Neural cell (in vitro differentiated cells): ENCODE data around the gene CFAP43.

ENCODE experiments used
- CTCF ChIP-seq: fragments of 450-650 bp; IDR thresholded peaks from 2 replicates; pipeline ENCODE4 v1.5.1; 2014; ENCODE audit warnings: antibody characterized with exemption, mild to moderate bottlenecking, moderate library complexity; ENCODE audit not compliant: poor library complexity, severe bottlenecking
- EZH2 ChIP-seq: fragments of 200-600, 300-800 bp; shearing (Covaris generic), sonication (generic); IDR thresholded peaks from 2 replicates; pipeline ENCODE4 v1.6.1; 2014; ENCODE audit warnings: antibody characterized with exemption, low read length, borderline replicate concordance, mild to moderate bottlenecking; ENCODE audit not compliant: insufficient read depth, poor library complexity, severe bottlenecking
- REST ChIP-seq: IDR thresholded peaks from 2 replicates; pipeline ENCODE4 v1.6.1; 2012; ENCODE audit warnings: borderline replicate concordance
- SMC3 ChIP-seq: fragments of 450-650 bp; conservative IDR thresholded peaks from 2 replicates; pipeline ENCODE4 v1.6.1; 2014; ENCODE audit warnings: antibody characterized with exemption, mild to moderate bottlenecking, moderate library complexity; ENCODE audit not compliant: poor library complexity
- TAF1 ChIP-seq: IDR thresholded peaks from 2 replicates; pipeline ENCODE4 v1.6.1; 2012; ENCODE audit warnings: low read depth

DNA sequence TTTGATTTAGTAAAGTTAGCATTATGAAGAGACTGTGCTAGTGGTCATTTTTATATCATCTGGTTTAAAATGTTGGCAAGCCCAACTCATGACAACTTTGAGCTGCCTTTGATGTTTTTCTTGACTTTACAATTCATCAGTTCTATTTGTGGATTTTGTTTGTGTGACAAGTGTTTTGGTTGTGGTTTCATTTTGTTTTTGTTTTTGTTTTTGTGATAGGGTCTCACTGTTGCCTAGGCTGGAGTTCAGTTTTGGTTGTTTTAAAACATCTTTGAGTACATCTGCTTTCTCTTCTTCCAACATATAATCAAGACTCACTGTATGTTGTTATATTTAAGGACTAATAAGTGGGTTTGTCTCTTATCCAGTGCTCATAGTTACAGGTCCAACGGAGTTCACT lies 127.7 kb downstream of the CFAP43 start:
- TF ChIP-seq REST (no peak), EZH2 (no peak), TAF1 (no peak), SMC3 (no peak), CTCF (no peak)
